CD4-positive, alpha-beta T cell treated with Interleukin-4 for 4 hours (primary cell): ENCODE results near the gene SORBS1.

ENCODE experiments used
- DNase-seq: peaks from one replicate; pipeline ENCODE4 v3.0.0-alpha.2; 2020

The SORBS1 gene

GRCh38 chr10:95564291-95564690, 3.1 kb upstream of the SORBS1 start:
- DNase-seq = no peak

DNA sequence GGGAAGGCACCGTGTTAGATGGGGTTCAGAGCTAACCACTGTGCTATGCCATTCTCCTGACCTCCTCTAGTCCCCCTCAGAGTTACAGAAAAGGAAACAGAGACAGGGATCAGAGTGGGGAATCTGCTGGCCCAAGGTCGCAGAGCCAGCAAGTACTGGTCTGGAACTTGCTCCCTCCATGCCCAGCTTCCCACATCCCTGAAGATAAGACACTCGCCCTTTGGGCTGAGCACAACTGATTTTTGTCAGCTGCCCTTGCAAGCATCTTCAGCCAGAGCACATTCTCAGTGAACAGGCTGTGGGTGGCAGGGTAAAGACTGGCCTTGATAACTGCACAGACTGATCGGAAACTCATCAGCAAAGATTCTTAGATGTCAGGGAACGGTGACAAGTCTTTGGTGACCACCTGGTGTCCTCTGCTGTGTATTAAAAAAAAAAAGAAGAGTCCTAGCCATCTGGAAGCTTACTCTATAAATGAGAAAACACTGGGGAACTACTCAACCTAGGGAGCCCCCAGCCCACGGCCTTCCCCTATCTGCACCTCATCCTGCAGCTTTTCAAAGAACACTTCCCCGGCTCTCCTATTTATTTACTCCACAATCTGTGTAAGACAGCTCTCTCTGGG, 1.3 kb upstream of the SORBS1 start:
- no peak for DNase-seq

GRCh38 chr10:95561864-95562177, 650 bp upstream of the SORBS1 start:
- no peak for DNase-seq

DNA sequence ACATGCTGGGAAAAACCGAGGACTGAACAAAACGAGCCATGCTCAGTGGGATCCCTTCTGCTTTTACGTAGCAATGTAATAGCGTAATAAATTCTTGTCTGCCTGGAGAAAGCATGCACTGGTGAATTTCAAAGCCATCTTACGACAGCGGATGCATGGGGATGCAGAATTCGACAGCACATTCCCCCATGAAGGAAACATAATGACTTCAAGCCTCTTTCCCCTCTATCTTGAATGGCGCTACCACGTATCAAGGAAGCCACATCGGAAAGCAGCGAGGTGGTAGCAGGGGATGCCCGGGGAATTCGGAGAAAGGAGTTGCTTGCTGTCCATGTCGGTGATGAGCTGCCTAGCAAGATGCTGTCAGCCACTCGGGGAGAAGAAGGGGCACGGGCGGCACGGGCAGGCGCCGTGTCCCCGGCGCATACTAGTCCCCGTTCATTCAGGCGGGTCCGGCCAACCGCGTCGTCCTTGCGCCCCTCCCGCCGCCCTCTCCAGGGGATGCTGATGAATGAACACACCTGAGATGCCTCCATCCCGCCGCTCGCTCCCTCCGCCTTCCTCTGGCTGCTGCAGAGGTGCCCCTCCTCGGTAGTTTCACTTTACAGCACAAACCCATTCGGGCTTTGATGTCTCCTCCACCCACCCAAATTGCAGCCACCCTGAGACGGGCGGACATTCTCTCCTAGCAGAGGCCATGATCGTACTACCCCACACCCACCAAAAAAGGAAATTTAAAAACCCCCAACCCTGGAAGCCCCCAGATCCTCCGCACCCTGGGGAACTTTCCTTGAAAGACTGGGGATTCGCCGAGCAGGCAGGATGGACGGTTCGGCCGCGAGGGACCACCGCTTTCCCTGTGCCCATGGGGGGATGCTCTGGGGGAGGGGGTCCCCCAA, 644 bp downstream of the SORBS1 start:
- DNase-seq = peak; percentile 37

GRCh38 chr10:95559896-95560277, 1.3 kb downstream of the SORBS1 start:
- DNase-seq = no peak

DNA sequence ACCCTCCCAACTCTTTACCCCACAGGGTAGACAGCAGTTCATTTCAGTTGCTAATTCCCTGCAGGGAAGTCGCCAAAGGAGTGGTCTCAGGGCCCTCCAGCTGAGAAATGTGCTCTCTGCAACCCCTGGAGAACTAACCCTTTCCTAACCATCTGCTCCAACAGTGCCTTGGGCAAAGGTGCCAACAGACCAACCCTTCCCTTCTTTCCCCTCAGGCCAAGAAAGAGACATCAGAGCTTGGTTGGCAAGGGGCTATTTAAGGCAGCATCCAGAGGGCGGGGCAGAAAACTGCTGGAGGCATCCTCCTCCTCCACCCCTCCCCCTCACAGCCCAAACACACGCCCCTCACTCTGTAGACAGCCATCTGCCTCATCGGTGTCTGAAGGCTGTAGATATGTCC, 1.7 kb downstream of the SORBS1 start:
- DNase-seq = no peak

GRCh38 chr10:95558593-95559320, 2.4 kb downstream of the SORBS1 start:
- no peak for DNase-seq

DNA sequence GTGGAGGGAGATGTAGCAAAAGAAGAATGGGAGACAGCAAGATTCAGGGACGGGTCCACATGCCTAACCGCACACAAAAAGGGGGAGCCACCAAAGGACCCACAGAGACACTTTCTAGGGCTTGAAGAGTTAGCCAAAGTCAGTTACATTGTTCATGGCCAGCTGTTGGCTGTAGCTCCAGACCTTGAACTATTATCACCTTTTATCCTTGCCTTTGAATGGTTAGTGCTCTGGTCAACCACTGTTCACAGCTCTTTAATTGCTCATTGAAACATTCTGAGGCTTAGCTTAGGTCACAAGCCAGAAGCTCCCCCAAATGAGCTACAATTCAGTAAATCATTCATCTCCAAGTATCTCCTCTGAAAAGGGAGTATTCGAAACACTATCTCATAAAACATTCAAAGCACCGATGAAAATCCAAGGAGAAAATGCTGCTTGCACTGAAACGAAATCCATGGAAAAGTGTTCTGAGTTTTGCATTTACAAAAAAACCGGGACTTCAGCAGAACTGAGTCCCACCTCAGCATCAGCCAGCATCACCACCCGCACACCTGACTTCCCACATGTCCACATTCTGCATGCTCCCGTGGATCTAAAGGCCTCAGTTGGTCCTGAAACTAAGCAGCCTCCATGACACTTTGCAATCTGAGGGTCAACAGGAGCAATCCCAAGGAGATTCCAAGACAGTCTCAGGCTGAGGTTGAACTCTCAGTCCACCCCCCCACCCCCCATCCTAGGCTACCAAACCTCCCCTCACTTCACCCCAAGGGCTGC, 4.0 kb downstream of the SORBS1 start:
- DNase-seq = no peak

GRCh38 chr10:95553674-95554073, 7.5 kb downstream of the SORBS1 start:
- DNase-seq = no peak

- DNase-seq = no peak
Measured at GRCh38 chr10:95552679-95553342, 8.4 kb downstream of the SORBS1 start.

GRCh38 chr10:95550073-95550672, 11.0 kb downstream of the SORBS1 start:
- no peak for DNase-seq

DNA sequence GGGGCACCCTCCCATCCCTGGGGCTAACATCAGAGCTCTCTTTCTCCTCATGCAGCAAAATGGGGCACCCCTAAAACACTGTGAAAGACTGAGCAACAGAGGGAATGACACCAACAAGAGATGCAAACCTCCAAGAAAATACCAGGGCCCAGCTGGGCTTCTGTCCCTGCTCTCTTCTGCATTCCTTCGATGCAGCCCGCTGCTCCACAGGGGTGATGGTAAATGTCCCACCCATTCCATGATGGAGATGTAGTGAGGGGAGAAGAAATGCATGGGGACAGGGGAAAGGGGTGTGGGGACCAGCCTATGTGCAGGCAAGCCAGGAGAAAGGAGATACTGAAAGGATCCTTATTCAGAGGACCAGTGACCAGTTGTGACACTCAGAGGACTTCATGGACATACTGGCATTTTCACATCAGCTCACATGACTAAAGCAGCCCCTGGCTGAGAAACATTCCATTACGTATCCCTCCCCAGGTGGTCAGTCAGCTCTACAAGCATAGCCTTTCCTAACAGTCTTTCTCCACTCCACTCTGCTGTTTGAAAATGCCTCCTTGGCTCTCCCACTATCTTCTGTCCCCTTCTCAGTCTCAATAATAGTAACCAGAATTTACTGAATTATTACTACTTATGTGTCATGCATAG, 13.3 kb downstream of the SORBS1 start:
- no peak for DNase-seq

GRCh38 chr10:95547197-95547596, 14.0 kb downstream of the SORBS1 start:
- DNase-seq = no peak

DNA sequence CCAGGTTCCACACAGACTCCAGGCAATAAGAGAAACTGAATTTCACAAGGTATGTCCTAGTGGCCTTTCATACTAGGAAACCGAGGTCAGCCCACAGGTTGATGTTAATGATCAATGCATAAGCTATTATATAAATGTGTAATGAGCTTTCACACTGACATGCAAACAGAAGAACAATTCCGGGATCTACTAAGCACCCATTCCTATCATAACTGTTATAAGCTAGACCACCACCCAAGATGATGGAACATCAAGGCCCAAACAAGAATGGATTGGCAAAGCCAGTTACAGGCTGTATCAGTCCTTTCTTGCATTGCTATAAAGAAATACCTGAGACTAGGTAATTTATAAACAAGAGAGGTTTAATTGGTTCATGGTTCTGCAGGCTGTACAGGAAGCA, 15.2 kb downstream of the SORBS1 start:
- DNase-seq = no peak

DNA sequence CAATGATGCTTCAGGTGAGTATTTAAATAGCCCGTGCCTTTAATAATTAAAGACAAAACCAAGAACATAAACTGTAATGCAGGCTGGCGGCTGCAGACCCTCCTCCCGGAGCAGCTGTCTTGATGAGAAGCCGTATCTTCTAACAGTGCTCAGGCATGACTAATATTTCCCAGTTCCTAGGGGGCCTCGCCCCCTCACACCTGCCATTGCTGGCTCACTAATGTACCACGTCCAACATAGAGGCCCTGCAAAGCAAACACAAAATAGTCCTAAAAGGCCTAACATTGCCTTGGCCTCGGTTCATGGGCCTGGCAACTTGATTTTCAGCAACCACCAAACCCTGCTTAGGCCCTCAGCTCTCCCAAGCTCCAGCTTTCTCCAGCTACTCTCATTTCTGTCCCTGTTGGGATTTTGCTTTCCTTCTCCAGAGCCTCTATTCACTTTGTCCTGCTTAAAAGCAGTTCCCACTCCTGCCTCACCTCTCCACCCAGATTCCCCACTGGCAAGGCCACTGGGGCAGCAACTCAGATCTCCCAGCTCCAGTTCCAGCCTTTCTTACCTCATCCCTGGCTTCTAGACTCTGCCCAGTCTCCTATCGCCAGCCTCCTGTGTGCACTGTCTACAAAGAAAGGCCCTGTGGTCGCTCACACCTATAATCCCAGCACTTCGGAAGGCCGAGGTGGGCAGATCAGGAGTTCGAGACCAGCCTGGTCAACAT, 16.2 kb downstream of the SORBS1 start:
- no peak for DNase-seq

DNA sequence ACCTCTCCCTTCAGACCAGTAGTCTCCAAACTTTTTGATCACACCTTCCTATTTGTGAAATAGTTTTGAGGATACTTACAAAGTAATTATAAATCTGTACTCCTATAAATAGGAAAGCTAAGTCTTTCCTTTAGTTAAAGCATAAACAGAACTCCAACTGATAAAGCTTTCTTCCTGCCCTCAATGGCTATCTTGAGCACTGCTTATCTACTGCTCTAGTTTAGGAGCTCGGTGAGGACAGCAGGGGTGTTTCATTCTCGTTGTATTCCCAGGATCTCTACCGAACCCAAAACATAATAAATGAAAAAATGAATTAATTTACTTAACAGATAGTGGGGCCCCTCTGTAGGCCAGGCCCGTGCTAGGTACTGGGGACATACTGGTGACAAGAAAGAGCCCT, 17.7 kb downstream of the SORBS1 start:
- no peak for DNase-seq

DNA sequence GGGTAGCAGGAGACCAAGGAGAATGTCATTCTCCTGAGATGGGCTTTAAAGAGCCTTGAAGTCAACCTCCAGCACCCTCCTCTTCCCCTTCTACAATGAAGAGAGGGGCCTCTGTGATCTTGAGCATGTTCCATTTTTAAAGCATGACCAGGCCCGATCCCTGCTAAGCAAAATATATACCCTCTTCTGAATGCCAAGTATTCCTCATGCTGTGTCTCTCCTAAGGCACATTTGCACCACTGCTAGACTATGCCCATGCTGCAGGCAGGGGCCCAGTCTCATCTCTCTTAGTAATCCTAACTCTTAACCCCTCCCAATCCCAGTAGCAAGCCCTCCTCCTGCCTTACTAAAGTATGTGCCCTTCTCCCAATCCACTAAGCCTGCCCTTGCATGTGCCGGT, 18.4 kb downstream of the SORBS1 start:
- DNase-seq = no peak

DNA sequence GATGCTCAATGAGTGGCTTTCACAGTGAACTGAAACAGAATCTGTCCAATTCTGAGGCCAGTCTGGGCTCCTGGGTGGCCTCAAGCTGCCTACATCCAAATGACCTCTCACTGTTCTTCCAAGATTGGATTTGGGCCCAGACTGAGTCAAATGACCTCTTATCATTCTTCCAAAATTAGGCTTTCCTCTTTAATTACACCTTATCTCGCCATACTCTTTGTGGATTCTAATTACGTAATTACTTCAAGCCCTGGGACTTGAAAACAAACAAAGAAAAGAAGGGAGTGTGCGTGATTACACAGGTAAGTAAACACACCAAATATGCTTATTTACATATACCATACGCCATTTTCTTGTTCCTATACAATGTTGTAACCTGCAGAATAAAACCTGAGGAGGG, 18.8 kb downstream of the SORBS1 start:
- no peak for DNase-seq

- DNase-seq = no peak
Measured at GRCh38 chr10:95540514-95541052, 20.6 kb downstream of the SORBS1 start.

DNA sequence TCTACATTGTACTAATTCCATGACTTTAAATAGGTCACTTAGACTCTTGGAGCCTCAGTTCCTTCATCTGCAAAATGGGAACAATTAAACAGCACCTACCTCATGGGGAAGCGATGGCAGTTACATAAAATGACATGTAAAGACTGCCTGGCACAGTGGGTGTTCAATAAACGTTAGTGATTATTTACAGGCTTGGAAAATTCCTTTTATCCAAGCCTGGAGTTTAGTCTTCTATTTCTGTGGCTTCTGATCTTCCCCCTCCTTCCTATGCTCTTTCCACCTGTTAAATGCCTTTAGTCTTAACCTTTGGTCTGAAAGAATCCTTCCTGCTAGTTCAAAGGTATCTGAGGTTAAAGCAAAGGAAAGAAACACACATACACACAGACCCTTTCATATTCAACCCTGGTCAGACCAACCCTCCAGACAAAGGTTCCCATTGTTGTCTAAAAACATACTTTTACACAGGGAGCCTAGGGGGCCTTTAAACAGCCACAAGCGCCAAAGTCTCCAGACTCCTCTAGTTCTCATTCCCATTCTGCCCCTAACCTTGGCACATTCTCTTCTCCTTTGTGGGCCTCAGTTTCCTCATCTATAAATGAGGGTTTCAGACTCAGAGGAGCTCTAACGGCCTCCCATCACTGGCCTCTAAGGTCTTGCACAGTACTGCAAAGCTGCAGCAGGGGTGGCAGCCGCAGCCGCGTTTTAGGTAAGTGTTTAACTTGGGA, 21.4 kb downstream of the SORBS1 start:
- no peak for DNase-seq
